GM19328 (cell line): ENCODE measurements around the gene ZC3H7A.
"Not testable (repeated sequence)": the region's sequence is repeated elsewhere in the genome, so short reads cannot be mapped to it uniquely, and the experiment has no call there.

Experiments
- ATAC-seq: cut with Tn5 transposase; IDR thresholded peaks from one replicate; pipeline ENCODE4 v1.9.1; 2021; ENCODE audit warnings: mild to moderate bottlenecking, moderate library complexity; ENCODE audit not compliant: unreplicated experiment

Gene ZC3H7A

GRCh38 chr16:11801481-11802021, 4.5 kb upstream of the ZC3H7A start:
- no peak for ATAC-seq

GRCh38 chr16:11800382-11800718, 3.3 kb upstream of the ZC3H7A start:
- no peak for ATAC-seq

- no peak for ATAC-seq
These were observed 2.7 kb upstream of the ZC3H7A start for GRCh38 chr16:11799509-11800381.

- ATAC-seq, result no peak
These were observed 1.9 kb upstream of the ZC3H7A start for GRCh38 chr16:11799017-11799381.

GRCh38 chr16:11797957-11798299, 870 bp upstream of the ZC3H7A start:
- no peak for ATAC-seq

- peak; percentile 15 for ATAC-seq
These were observed 562 bp downstream of the ZC3H7A start for GRCh38 chr16:11796227-11797165.

GRCh38 chr16:11795887-11796226, 1.2 kb downstream of the ZC3H7A start:
- ATAC-seq, result no peak

- ATAC-seq, result no peak
These were observed 1.8 kb downstream of the ZC3H7A start for GRCh38 chr16:11794996-11795886.

GRCh38 chr16:11794447-11794846, 2.6 kb downstream of the ZC3H7A start:
- no peak for ATAC-seq

- ATAC-seq, result no peak
These were observed 3.2 kb downstream of the ZC3H7A start for GRCh38 chr16:11793840-11794239.

GRCh38 chr16:11792410-11793241, 4.4 kb downstream of the ZC3H7A start:
- no peak for ATAC-seq

GRCh38 chr16:11791144-11791828, 5.8 kb downstream of the ZC3H7A start:
- ATAC-seq, result no peak

- no peak for ATAC-seq
These were observed 8.1 kb downstream of the ZC3H7A start for GRCh38 chr16:11788914-11789313.

- not testable (repeated sequence) for ATAC-seq
These were observed 12.0 kb downstream of the ZC3H7A start for GRCh38 chr16:11784980-11785599.

GRCh38 chr16:11784381-11784780, 12.7 kb downstream of the ZC3H7A start:
- not testable (repeated sequence) for ATAC-seq

- ATAC-seq, result no peak
These were observed 13.1 kb downstream of the ZC3H7A start for GRCh38 chr16:11784038-11784369.

GRCh38 chr16:11783319-11784037, 13.6 kb downstream of the ZC3H7A start:
- ATAC-seq, result no peak

GRCh38 chr16:11781773-11782172, 15.3 kb downstream of the ZC3H7A start:
- no peak for ATAC-seq
